Measurements from ENCODE around the gene MAPRE3. TPM values are rescaled to one million over a fixed set of nuclear protein-coding genes. Genes with fewer than 3 reads are reported as not detected.

MAPRE3 gene
- total RNA-seq, 6 experiments from 2014 or later = 13.7 to 22.3 (median 17.3) TPM

DNA sequence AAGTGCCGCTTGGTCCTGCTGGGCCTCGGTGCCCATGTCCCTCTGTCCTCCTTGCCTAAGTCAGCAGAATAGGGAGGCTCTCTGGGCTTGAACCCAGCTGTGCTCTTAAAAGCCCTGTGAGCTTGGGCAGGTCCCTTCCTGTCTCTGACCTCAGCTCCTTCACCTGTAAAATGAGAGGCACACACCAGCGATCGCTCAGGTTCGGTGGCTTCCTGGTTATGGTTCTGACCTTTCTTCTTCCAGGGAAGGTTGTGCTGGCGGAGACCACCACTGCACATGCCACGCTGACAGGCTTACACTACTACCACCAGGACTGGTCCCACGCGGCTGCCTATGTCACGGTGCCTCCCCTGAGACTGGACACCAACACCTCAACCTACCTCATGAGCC is 36.1 kb upstream of the MAPRE3 start:
- Histone ChIP-seq H3K27ac (no peak overlapping the region), H3K4me3 (no peak overlapping the region), H3K27me3 (no peaks in the 10 kb centered on the region), H3K9me3 (no peaks in the 10 kb centered on the region), H3K36me3 (no peaks in the 10 kb centered on the region), H3K4me1 (no peaks in the 10 kb centered on the region)
- WGBS (ENCODE audit: insufficient coverage, low coverage, low lambda C conversion rate, missing lambda C conversion rate) = 82% methylated on average over 2 of the region's 10 CpGs
- no peak for ATAC-seq
- no peak for DNase-seq
- no peak for TF ChIP-seq POLR2A (IDR thresholded peaks at IDR 0.05)
- TF ChIP-seq, protein P1, sequence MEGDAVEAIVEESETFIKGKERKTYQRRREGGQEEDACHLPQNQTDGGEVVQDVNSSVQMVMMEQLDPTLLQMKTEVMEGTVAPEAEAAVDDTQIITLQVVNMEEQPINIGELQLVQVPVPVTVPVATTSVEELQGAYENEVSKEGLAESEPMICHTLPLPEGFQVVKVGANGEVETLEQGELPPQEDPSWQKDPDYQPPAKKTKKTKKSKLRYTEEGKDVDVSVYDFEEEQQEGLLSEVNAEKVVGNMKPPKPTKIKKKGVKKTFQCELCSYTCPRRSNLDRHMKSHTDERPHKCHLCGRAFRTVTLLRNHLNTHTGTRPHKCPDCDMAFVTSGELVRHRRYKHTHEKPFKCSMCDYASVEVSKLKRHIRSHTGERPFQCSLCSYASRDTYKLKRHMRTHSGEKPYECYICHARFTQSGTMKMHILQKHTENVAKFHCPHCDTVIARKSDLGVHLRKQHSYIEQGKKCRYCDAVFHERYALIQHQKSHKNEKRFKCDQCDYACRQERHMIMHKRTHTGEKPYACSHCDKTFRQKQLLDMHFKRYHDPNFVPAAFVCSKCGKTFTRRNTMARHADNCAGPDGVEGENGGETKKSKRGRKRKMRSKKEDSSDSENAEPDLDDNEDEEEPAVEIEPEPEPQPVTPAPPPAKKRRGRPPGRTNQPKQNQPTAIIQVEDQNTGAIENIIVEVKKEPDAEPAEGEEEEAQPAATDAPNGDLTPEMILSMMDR (IDR thresholded peaks at IDR 0.05) = no peak
- intact Hi-C loops (cut with DNase I) = no loop called here

GRCh38 chr2:26934985-26935384 is 35.5 kb upstream of the MAPRE3 start:
- WGBS (ENCODE audit: insufficient coverage, low coverage, low lambda C conversion rate, missing lambda C conversion rate) = 55% methylated on average over 3 of the region's 3 CpGs
- no peak overlapping the region for H3K4me3 ChIP-seq
- intact Hi-C loops (cut with DNase I) = no loop called here
- DNase-seq (no peak), ATAC-seq (no peak)
- H3K9me3 ChIP-seq = no peaks in the 10 kb centered on the region
- no peak for TF ChIP-seq POLR2A (IDR thresholded peaks at IDR 0.05)
- TF ChIP-seq, protein P1 (IDR thresholded peaks at IDR 0.05) = no peak
- no peaks in the 10 kb centered on the region for H3K36me3 ChIP-seq
- no peak overlapping the region for H3K27ac ChIP-seq
- H3K27me3 ChIP-seq = no peaks in the 10 kb centered on the region
- H3K4me1 ChIP-seq = no peaks in the 10 kb centered on the region

DNA sequence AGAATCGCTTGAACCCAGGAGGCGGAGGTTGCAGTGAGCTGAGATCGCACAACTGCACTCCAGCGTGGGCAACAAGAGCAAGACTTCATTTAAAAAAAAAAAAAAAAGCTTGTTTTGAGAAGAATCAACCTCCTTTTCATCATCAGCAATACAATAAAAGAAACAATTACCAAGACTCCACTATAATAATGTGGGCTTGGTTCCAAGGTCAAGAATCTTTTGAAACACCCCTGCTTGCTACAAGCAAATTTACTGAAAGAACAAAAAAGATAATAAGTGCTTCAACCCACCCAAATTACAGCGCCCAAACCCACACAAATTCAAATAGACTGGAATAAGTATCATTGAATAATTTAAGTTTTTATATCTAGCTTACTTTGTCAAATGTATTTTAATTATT is 33.6 kb upstream of the MAPRE3 start:
- H3K36me3 ChIP-seq = no peaks in the 10 kb centered on the region
- 47% methylated on average over 2 of the region's 5 CpGs for WGBS (ENCODE audit: insufficient coverage, low coverage, low lambda C conversion rate, missing lambda C conversion rate)
- ATAC-seq = no peak
- H3K4me3 ChIP-seq = no peak overlapping the region
- intact Hi-C loops (cut with DNase I) = no loop called here
- DNase-seq = no peak
- no peaks in the 10 kb centered on the region for H3K9me3 ChIP-seq
- no peak overlapping the region for H3K27ac ChIP-seq
- TF ChIP-seq POLR2A (IDR thresholded peaks at IDR 0.05) = no peak
- TF ChIP-seq, protein P1 (IDR thresholded peaks at IDR 0.05) = no peak
- H3K4me1 ChIP-seq = no peaks in the 10 kb centered on the region
- no peaks in the 10 kb centered on the region for H3K27me3 ChIP-seq

- TF ChIP-seq, protein P1 (IDR thresholded peaks at IDR 0.05) = no peak
- TF ChIP-seq POLR2A (IDR thresholded peaks at IDR 0.05) = no peak
- Histone ChIP-seq H3K27me3 (peaks cover 0 to 4% of the 10 kb centered on the region in 2 donors), H3K9me3 (no peaks in the 10 kb centered on the region), H3K36me3 (no peaks in the 10 kb centered on the region), H3K4me3 (no peak overlapping the region), H3K4me1 (no peaks in the 10 kb centered on the region), H3K27ac (no peak overlapping the region)
- WGBS (ENCODE audit: insufficient coverage, low coverage, low lambda C conversion rate, missing lambda C conversion rate) = 53% methylated on average over 4 of the region's 10 CpGs
- ATAC-seq (no peak), DNase-seq (no peak)
- intact Hi-C loops (cut with DNase I) = no loop called here
Observed at GRCh38 chr2:26938399-26939118, 31.9 kb upstream of the MAPRE3 start.

Measured in right lobe of liver (tissue), 6 donors.